HepG2 (cell line): Measurements from ENCODE around the gene PMVK. TPM values are rescaled to one million over a fixed set of nuclear protein-coding genes. Genes with fewer than 3 reads are reported as not detected.

ENCODE experiments used
- ARID2 ChIP-seq: sonication (generic); formaldehyde crosslinking; IDR thresholded peaks from 2 replicates; pipeline ENCODE4 v1.8.1; 2022; ENCODE audit warnings: mild to moderate bottlenecking, missing genetic modification reagents, borderline replicate concordance
- FOSL1 ChIP-seq: sonication (generic); formaldehyde crosslinking; IDR thresholded peaks from 2 replicates; pipeline ENCODE4 v1.9.0; 2021; ENCODE audit warnings: missing genetic modification reagents, borderline replicate concordance
- KDM6A ChIP-seq: IDR thresholded peaks from 2 replicates; pipeline ENCODE4 v1.6.1; 2016; ENCODE audit warnings: low read depth
- LRRFIP1 ChIP-seq: sonication (generic); formaldehyde crosslinking; conservative IDR thresholded peaks from 2 replicates; pipeline ENCODE4 v1.4.0; 2020; ENCODE audit warnings: missing genetic modification reagents
- NFIB ChIP-seq: sonication (generic); formaldehyde crosslinking; IDR thresholded peaks from 2 replicates; pipeline ENCODE4 v1.9.0; 2021; ENCODE audit warnings: missing genetic modification reagents, mild to moderate bottlenecking, borderline replicate concordance
- NFYC ChIP-seq: IDR thresholded peaks from 2 replicates; pipeline ENCODE4 v1.6.1; 2016; ENCODE audit warnings: missing genetic modification reagents, missing compliant biosample characterization
- NKX3-1 ChIP-seq: sonication (generic); formaldehyde crosslinking; IDR thresholded peaks from 2 replicates; pipeline ENCODE4 v1.5.0; 2020; ENCODE audit warnings: missing genetic modification reagents
- POGK ChIP-seq: sonication (generic); formaldehyde crosslinking; conservative IDR thresholded peaks from 2 replicates; pipeline ENCODE4 v1.8.0; 2022; ENCODE audit warnings: mild to moderate bottlenecking, moderate library complexity, missing genetic modification reagents
- PPARG ChIP-seq: conservative IDR thresholded peaks from 2 replicates; pipeline ENCODE4 v1.6.1; 2016; ENCODE audit warnings: missing biosample characterization, missing genetic modification reagents
- RXRB ChIP-seq: IDR thresholded peaks from 2 replicates; pipeline ENCODE4 v1.6.1; 2016; ENCODE audit warnings: borderline replicate concordance, missing genetic modification reagents, missing compliant biosample characterization
- TCF7 ChIP-seq: sonication (generic); IDR thresholded peaks from 2 replicates; pipeline ENCODE4 v1.6.1; 2016; ENCODE audit warnings: antibody characterized with exemption, low read depth
- ZNF674 ChIP-seq: sonication (generic); formaldehyde crosslinking; IDR thresholded peaks from 2 replicates; pipeline ENCODE4 v1.5.0; 2020; ENCODE audit warnings: low read depth, mild to moderate bottlenecking, missing genetic modification reagents
- ZNF724P ChIP-seq: sonication (generic); formaldehyde crosslinking; IDR thresholded peaks from 2 replicates; pipeline ENCODE4 v1.8.0; 2022; ENCODE audit warnings: missing genetic modification reagents, borderline replicate concordance
- ZSCAN22 ChIP-seq: sonication (generic); formaldehyde crosslinking; IDR thresholded peaks from 2 replicates; pipeline ENCODE4 v1.4.0; 2020; ENCODE audit warnings: mild to moderate bottlenecking, missing genetic modification reagents
- polyA plus RNA-seq, 8 experiments: library from polyadenylated mRNA; depleted of rRNA in 3 of 8; stranded (reverse) in 7 of 8; unstranded in 1 of 8; fragments of >200 nt; fragmentation: Illumina TruSeq in 4 of 8; extraction: Trizol in 4 of 8; gene quantifications; 2 replicates each; pipeline versions ENCODE4 v1.2.1 to v1.2.3, GENCODE V29; 2011 to 2016; ENCODE audit warnings: low read depth in 4 of 8, missing spikeins in 1 of 8, mixed read lengths in 1 of 8; ENCODE audit not compliant: insufficient read depth in 1 of 8
- total RNA-seq, 5 experiments: library from RNA; depleted of rRNA; stranded (reverse); fragments of >200 nt; fragmentation: Illumina TruSeq; extraction: Trizol; gene quantifications; 2 replicates each; pipeline ENCODE4 v1.2.3, GENCODE V29; 2016; ENCODE audit warnings: low read depth in 1 of 5
- TF ChIP-seq, protein P1 (sequence below): sonication (generic); formaldehyde crosslinking; IDR thresholded peaks from 2 replicates; pipeline ENCODE4 v1.9.0; 2022; ENCODE audit warnings: low read depth, missing genetic modification reagents
- TF ChIP-seq, protein P2 (sequence below): sonication (generic); formaldehyde crosslinking; IDR thresholded peaks from 2 replicates; pipeline ENCODE4 v1.4.0; 2020; ENCODE audit warnings: missing genetic modification reagents, mild to moderate bottlenecking, borderline replicate concordance
- TF ChIP-seq, protein P3 (sequence below): sonication (generic); formaldehyde crosslinking; IDR thresholded peaks from 2 replicates; pipeline ENCODE4; 2020; ENCODE audit warnings: missing genetic modification reagents, mild to moderate bottlenecking, borderline replicate concordance

The PMVK gene
- total and polyA plus RNA-seq, 2 of the 13 experiments (the other 11 are each of a cell fraction or from before 2014, with no cell fraction given), result 3.9 to 12.6 TPM

- TF ChIP-seq, protein P1, sequence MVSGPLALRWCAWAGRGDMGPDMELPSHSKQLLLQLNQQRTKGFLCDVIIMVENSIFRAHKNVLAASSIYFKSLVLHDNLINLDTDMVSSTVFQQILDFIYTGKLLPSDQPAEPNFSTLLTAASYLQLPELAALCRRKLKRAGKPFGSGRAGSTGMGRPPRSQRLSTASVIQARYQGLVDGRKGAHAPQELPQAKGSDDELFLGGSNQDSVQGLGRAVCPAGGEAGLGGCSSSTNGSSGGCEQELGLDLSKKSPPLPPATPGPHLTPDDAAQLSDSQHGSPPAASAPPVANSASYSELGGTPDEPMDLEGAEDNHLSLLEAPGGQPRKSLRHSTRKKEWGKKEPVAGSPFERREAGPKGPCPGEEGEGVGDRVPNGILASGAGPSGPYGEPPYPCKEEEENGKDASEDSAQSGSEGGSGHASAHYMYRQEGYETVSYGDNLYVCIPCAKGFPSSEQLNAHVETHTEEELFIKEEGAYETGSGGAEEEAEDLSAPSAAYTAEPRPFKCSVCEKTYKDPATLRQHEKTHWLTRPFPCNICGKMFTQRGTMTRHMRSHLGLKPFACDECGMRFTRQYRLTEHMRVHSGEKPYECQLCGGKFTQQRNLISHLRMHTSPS, result peak; percentile 56; the same call in 1 of the 2 replicates
- TF ChIP-seq RXRB (CRISPR knock-in tag) (peak; percentile 98), LRRFIP1 (no peak), NKX3-1 (CRISPR knock-in tag) (no peak), POGK (CRISPR knock-in tag) (peak; percentile 69; the same call in 1 of the 2 replicates), PPARG (peak; percentile 84), ZNF724P (CRISPR knock-in tag) (0 out of 2 replicates have a peak, but pooled peaks have one; percentile 23), TCF7 (no peak), NFYC (CRISPR knock-in tag) (0 out of 2 replicates have a peak, but pooled peaks have one; percentile 7), FOSL1 (no peak), ZSCAN22 (no peak), ZNF674 (CRISPR knock-in tag) (no peak), ARID2 (CRISPR knock-in tag) (no peak), NFIB (no peak), KDM6A (CRISPR knock-in tag) (peak; percentile 88)
- TF ChIP-seq, protein P2, sequence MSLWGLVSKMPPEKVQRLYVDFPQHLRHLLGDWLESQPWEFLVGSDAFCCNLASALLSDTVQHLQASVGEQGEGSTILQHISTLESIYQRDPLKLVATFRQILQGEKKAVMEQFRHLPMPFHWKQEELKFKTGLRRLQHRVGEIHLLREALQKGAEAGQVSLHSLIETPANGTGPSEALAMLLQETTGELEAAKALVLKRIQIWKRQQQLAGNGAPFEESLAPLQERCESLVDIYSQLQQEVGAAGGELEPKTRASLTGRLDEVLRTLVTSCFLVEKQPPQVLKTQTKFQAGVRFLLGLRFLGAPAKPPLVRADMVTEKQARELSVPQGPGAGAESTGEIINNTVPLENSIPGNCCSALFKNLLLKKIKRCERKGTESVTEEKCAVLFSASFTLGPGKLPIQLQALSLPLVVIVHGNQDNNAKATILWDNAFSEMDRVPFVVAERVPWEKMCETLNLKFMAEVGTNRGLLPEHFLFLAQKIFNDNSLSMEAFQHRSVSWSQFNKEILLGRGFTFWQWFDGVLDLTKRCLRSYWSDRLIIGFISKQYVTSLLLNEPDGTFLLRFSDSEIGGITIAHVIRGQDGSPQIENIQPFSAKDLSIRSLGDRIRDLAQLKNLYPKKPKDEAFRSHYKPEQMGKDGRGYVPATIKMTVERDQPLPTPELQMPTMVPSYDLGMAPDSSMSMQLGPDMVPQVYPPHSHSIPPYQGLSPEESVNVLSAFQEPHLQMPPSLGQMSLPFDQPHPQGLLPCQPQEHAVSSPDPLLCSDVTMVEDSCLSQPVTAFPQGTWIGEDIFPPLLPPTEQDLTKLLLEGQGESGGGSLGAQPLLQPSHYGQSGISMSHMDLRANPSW, result no peak
- TF ChIP-seq, protein P3, sequence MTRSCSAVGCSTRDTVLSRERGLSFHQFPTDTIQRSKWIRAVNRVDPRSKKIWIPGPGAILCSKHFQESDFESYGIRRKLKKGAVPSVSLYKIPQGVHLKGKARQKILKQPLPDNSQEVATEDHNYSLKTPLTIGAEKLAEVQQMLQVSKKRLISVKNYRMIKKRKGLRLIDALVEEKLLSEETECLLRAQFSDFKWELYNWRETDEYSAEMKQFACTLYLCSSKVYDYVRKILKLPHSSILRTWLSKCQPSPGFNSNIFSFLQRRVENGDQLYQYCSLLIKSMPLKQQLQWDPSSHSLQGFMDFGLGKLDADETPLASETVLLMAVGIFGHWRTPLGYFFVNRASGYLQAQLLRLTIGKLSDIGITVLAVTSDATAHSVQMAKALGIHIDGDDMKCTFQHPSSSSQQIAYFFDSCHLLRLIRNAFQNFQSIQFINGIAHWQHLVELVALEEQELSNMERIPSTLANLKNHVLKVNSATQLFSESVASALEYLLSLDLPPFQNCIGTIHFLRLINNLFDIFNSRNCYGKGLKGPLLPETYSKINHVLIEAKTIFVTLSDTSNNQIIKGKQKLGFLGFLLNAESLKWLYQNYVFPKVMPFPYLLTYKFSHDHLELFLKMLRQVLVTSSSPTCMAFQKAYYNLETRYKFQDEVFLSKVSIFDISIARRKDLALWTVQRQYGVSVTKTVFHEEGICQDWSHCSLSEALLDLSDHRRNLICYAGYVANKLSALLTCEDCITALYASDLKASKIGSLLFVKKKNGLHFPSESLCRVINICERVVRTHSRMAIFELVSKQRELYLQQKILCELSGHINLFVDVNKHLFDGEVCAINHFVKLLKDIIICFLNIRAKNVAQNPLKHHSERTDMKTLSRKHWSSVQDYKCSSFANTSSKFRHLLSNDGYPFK (CRISPR knock-in tag), result 0 out of 2 replicates have a peak, but pooled peaks have one; percentile 12
Measured at GRCh38 chr1:154944401-154945159, 8.1 kb upstream of the PMVK start (continued).
